ENCODE results near the gene DGKG.

- TF ChIP-seq POLR2A (IDR thresholded peaks at IDR 0.05) = no peak
- TF ChIP-seq, protein P1, sequence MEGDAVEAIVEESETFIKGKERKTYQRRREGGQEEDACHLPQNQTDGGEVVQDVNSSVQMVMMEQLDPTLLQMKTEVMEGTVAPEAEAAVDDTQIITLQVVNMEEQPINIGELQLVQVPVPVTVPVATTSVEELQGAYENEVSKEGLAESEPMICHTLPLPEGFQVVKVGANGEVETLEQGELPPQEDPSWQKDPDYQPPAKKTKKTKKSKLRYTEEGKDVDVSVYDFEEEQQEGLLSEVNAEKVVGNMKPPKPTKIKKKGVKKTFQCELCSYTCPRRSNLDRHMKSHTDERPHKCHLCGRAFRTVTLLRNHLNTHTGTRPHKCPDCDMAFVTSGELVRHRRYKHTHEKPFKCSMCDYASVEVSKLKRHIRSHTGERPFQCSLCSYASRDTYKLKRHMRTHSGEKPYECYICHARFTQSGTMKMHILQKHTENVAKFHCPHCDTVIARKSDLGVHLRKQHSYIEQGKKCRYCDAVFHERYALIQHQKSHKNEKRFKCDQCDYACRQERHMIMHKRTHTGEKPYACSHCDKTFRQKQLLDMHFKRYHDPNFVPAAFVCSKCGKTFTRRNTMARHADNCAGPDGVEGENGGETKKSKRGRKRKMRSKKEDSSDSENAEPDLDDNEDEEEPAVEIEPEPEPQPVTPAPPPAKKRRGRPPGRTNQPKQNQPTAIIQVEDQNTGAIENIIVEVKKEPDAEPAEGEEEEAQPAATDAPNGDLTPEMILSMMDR (IDR thresholded peaks at IDR 0.05) = no peak
Observed at GRCh38 chr3:186365202-186365974, 3.4 kb upstream of the DGKG start.

All from Peyer's patch (tissue), 4 donors.